ENCODE results near the gene VAMP4.

DNA sequence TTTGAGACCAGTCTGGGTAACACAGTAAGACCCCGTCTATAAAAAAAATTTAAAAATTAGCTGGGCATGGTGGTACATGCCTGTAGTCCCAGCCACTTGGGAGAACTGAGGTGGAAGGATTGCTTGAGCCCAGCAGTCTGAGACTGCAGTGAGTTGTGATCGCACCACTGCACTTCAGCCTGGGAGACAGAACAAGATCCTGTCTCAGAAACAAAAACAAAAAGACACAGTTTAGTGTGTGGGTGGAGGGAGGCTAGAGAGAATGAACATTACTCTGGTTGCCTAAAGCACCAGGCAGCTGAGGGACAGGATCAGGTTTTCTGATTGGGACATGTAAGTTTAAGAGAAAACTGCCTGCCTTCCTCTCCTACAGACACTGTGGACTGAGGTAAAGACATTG lies 42.3 kb downstream of the VAMP4 start:
- TF ChIP-seq, protein P1, sequence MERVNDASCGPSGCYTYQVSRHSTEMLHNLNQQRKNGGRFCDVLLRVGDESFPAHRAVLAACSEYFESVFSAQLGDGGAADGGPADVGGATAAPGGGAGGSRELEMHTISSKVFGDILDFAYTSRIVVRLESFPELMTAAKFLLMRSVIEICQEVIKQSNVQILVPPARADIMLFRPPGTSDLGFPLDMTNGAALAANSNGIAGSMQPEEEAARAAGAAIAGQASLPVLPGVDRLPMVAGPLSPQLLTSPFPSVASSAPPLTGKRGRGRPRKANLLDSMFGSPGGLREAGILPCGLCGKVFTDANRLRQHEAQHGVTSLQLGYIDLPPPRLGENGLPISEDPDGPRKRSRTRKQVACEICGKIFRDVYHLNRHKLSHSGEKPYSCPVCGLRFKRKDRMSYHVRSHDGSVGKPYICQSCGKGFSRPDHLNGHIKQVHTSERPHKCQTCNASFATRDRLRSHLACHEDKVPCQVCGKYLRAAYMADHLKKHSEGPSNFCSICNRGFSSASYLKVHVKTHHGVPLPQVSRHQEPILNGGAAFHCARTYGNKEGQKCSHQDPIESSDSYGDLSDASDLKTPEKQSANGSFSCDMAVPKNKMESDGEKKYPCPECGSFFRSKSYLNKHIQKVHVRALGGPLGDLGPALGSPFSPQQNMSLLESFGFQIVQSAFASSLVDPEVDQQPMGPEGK (CRISPR knock-in tag; IDR thresholded peaks at IDR 0.05; ENCODE audit: borderline replicate concordance): no peak
- TF ChIP-seq BACH2 (CRISPR knock-in tag; IDR thresholded peaks at IDR 0.05; ENCODE audit: borderline replicate concordance) (no peak), TCF4 (CRISPR knock-in tag; IDR thresholded peaks at IDR 0.05; ENCODE audit: borderline replicate concordance) (no peak)
